GM19193 (cell line): ENCODE data around the gene HM13.

ENCODE experiments used
- POLR2A ChIP-seq: IDR thresholded peaks from 4 replicates; pipeline ENCODE4 v1.6.1; 2011; ENCODE audit not compliant: insufficient read depth, insufficient read length; ENCODE audit errors: extremely low read depth

HM13 gene

GRCh38 chr20:31514154-31515071 lies at the start of gene HM13:
TSS of gene HM13 (plus strand) at chr20:31514442. CDS start at chr20:31514552, 110 bp downstream.
- TF ChIP-seq POLR2A, result peak; percentile 92

GRCh38 chr20:31472395-31473330 lies 41.6 kb upstream of the HM13 start:
- TF ChIP-seq POLR2A, result no peak

- no peak for TF ChIP-seq POLR2A
Measured at GRCh38 chr20:31473331-31474096, 40.7 kb upstream of the HM13 start.

- TF ChIP-seq POLR2A, result no peak
Measured at GRCh38 chr20:31474097-31474436, 40.2 kb upstream of the HM13 start.

- no peak for TF ChIP-seq POLR2A
Measured at GRCh38 chr20:31474758-31475427, 39.3 kb upstream of the HM13 start, which contains the start of the genes DEFB124 and REM1. TSS of gene DEFB124 (minus strand) at chr20:31475127. CDS start at chr20:31473013, 2,114 bp downstream. TSS of gene REM1 (plus strand) at chr20:31475288. CDS start at chr20:31476446, 1,158 bp downstream.

- TF ChIP-seq POLR2A, result no peak
Measured at GRCh38 chr20:31475472-31476293, 38.6 kb upstream of the HM13 start.

GRCh38 chr20:31476294-31476585 lies 38.0 kb upstream of the HM13 start:
- TF ChIP-seq POLR2A, result no peak

- TF ChIP-seq POLR2A, result no peak
Measured at GRCh38 chr20:31476643-31477215, 37.5 kb upstream of the HM13 start.

GRCh38 chr20:31484001-31484400 lies 30.2 kb upstream of the HM13 start:
- no peak for TF ChIP-seq POLR2A

- no peak for TF ChIP-seq POLR2A
Measured at GRCh38 chr20:31485450-31486339, 28.5 kb upstream of the HM13 start.

- no peak for TF ChIP-seq POLR2A
Measured at GRCh38 chr20:31488115-31488514, 26.1 kb upstream of the HM13 start.

- TF ChIP-seq POLR2A, result no peak
Measured at GRCh38 chr20:31489152-31489551, 25.1 kb upstream of the HM13 start.
